ENCODE data around the gene TYW1B.
"Not testable (repeated sequence)": the region's sequence is repeated elsewhere in the genome, so short reads cannot be mapped to it uniquely, and the experiment has no call there.

GRCh38 chr7:72621761-72622187 lies 206.2 kb downstream of the TYW1B start:
- not testable (repeated sequence) for TF ChIP-seq POLR2A, CTCF (IDR thresholded peaks at IDR 0.05)
